ACHN (cell line): ENCODE data around the gene SERPINE1.
A peak's percentile ranks its signal among the peaks of the same experiment; 100 is the strongest.
"Not testable (repeated sequence)": the region's sequence is repeated elsewhere in the genome, so short reads cannot be mapped to it uniquely, and the experiment has no call there.

Experiments used
- DNase-seq: peaks from one replicate; pipeline ENCODE4 v3.0.0-alpha.2; 2015
- in situ Hi-C: cut with HindIII; loops from 2 replicates; pipeline ENCODE4 v1.10.0; 2017; ENCODE audit warnings: low sequenced_read_pairs, low pct_ligation_motif_present, low pct_unique_long_range_greater_than_20kb

Gene SERPINE1

DNA sequence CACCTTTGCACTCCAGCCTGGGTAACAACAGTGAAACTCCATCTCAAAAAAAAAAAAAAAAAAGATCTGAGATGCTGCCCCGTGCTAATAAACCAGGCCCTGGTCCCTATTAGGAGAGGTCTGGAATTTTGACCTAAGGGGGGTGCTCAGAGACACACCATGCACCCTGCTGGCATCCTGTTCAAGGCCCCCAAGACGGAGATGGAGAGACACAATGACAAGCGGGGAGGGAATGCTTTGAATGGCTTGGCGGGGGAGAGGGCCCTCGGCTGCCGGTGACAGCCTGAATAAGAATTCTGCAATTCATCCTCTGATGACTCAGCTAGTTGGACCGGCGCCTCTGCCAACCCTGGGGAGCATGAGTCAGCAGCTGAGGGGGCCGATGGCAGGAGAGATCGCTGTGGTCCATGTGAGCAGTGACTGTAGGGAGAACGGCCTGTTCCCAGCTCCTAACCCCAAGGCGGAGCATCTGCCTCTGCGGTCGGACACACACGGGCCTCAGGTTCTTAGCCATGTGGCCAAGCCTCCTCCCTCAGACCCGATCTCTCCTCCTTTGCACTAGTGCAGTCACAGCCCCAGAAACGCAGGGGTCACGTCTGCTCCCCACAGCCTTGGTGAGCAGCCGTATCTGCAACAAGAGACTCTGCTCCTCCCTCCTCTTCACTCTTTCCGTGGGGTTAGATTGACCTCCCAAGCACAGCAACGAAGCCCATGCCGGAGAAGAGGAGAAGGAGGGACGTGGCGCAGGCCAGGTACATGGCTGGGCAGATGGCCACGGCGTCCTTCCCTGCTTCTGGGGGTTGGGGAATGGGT lies 26.7 kb upstream of the SERPINE1 start:
- peak; percentile 100 for DNase-seq
- in situ Hi-C loops, result no loop called here

DNA sequence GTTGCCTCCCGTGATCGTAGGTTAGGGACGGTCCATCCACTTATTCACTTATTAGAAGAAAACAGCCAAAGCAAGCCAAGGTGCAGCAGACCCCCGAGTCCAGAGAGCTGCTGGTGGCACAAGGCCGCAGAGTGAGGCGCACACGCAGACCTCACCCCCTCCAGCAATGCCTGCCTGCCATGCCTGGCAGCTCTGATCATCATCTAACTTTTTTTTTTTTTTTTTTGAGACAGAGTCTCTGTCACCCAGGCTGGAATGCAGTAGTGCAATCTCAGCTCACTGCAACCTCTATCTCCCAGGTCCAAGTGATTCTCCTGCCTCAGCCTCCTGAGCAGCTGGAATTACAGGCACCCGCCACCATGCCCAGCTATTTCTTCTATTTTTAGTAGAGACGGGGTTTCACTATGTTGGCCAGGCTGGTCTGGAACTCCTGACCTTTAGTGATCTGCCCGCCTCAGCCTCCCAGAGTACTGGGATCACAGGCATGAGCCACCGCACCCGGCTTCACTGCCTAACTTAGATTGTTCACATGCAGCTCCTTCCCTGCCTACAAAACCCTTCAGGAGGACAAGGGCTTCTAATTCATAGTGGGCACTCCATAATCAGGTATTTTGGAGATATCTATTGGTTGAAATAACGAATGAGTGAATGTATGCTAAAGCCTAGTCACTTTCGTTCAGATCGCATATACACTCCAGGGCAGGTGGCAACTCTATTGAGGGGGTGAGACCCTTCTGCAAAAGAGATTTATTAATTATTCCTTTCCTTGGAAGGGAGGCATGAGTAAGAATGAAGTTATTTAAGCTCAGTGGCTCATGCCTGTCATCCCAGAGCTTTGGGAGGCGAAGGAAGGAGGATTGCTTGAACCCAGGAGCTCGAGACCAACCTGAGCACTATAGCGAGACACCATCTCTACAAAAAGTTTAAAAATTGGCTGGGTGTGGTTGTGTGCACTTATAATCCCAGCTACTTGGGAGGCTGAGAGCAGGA lies 25.8 kb upstream of the SERPINE1 start:
- in situ Hi-C loops, result no loop called here

DNA sequence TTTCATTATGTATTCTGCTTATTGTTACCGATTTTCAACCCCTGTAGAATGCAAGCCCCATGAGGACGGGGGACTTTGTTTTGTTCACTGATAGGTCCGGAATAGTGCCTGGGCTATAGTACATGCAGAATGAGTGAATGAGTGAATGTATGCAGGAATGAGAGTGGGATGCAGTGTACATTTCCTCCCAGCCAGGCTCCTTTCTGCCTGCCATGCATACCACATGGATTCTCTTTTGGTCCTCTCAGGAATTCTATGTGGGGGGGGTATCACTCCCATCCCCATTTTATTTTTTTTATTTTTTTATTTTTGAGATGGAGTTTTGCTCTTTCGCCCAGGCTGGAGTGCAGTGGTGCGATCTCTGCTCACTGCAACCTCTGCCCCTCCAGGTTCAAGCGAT lies 24.9 kb upstream of the SERPINE1 start:
- in situ Hi-C loops, result no loop called here
- DNase-seq, result no peak

More for the DNA sequence above, 25.8 kb upstream of the SERPINE1 start:
- peak; percentile 44 for DNase-seq

DNA sequence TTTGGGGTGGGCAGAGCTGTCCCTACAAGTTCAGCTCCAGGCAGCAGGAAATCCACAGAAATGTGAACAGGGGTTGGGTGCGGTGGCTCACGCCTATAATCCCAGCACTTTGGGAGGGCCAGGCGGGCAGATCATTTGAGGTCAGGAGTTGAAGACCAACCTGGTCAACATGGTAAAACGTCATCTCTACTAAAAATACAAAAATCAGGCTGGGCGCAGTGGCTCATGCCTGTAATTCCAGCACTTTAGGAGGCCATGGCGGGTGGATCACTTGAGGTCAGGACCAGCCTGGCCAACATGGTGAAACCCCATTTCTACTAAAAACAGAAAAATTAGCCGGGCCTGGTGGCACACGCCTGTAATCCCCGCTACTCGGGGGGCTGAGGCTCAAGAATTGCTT lies 23.2 kb upstream of the SERPINE1 start:
- in situ Hi-C loops, DNase-seq: not testable (repeated sequence)

DNA sequence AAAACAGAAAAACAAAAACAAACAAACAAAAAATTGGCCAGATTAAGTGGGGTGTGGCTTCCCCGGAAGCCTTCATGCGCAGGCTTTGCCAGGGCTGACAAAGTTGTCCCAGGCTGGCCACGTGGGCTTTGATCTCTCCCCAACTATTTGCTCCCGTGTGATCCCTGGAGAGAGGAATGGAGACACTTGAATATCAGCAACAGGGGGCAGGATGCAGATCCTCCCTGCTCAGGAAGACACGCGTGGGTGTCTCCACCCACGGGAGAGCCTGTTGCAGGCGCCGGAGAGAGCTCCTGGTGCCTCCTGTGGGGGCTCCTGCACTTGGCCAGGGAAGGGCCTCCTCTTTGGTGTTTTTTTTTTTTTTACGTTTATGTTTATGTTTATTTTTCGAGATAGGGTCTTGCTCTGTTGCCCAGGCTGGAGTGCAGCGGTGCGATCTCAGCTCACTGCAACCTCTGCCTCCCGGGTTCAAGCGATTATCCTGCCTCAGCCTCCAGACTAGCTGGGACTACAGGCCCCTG lies 22.7 kb upstream of the SERPINE1 start:
- no peak for DNase-seq
- in situ Hi-C loops, result no loop called here

DNA sequence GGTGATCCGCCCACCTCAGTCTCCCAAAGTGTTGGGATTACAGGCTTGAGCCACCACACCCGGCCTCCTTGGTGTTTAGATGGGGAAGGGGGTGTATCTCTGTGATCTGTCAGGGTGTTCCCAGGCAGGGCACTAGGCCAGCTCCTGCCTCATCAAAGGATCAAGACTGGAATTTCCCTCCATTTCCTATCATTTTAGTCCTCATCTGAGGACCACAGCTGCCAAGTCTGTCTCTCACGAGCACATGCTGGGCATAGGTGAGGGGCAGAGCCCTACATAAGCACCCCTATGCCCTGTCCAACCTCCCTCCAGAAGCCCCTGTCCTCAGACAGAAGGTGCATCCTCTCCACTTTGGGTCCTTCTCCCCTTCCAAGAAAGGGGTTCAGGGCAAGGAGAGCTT lies 22.1 kb upstream of the SERPINE1 start:
- DNase-seq, result no peak
- in situ Hi-C loops, result no loop called here

DNA sequence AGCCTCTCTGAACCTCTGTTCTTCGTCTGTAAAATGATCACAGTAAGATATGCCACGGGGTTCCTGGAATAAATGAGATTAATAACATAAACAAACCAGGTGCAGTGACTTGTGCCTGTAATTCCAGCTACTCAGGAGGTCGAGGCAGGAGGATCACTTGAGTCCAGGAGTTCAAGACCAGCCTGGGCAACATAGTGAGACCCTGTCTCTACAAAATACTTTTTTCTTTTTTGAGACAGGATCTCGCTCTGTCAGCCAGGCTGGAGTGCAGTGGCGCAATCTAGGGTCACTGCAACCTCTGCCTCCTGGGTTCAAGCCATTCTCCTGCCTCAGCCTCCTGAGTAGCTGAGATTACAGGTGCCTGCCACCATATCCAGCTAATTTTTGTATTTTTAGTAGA lies 21.7 kb upstream of the SERPINE1 start:
- DNase-seq, in situ Hi-C loops: not testable (repeated sequence)

DNA sequence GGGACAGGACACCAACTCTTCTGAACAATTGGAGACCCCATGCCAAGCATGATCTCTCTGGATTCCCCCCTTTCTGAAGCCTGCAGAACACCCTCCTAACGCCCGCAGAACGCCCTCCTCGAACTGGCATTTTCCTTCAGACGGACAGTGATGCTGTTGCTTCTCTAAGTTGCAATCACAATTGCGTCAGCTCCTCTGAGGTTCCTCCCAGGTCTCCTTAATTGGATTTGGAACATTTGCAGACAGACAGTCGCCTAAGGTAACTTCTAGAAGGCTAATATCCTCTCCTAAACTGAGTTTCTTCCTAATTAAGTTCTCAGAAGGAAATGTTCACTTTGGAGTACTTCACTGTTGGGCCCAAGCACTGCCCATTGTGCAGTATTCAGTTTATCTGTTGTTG lies 20.5 kb upstream of the SERPINE1 start:
- no peak for DNase-seq
- in situ Hi-C loops, result no loop called here

DNA sequence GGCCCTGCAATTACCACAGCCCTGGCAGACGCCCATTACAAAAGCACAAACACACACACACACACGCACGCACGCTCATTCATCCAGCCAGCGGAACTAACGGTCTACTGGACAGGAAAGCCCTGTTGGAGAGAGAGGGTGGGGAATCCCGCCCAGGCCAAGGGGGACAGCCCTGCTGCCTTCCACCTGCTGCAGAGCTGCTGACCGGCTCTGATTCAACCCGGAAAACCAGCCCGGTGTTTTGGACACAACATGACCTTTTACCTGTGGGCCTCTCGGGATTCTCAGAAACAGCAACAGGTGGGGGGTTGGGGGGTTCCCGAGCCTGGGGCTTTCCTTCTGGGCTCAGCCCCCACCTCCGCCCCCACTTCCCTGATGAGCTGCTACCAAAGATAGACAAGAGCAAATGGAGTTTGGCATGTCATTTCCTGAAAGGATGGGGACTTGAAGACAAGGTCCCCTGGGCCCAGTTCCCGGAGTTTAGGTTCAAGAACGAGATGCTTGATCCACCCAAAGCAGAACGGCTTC lies 18.5 kb upstream of the SERPINE1 start:
- in situ Hi-C loops, result no loop called here
- peak; percentile 61 for DNase-seq

DNA sequence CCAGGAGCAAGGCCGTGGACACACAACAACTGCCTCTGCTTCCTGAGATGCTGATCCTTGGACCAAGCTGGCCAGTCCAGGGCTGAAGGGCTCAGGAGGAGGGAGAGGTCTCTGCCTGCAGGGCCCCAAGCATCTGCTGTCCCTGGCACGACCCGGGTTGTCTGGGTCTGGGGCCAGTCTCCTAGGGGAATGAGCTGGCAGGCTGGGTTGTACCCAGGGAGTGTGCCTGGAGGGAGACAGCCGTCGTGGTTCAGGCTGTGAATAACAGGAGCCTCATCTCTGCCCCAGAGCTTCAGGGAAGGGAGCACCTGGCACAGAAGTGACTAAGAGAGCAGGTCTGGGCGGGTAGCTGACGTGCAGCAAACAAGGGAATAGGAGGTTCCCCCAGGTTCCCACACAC lies 17.9 kb upstream of the SERPINE1 start:
- in situ Hi-C loops, result no loop called here
- DNase-seq, result no peak

DNA sequence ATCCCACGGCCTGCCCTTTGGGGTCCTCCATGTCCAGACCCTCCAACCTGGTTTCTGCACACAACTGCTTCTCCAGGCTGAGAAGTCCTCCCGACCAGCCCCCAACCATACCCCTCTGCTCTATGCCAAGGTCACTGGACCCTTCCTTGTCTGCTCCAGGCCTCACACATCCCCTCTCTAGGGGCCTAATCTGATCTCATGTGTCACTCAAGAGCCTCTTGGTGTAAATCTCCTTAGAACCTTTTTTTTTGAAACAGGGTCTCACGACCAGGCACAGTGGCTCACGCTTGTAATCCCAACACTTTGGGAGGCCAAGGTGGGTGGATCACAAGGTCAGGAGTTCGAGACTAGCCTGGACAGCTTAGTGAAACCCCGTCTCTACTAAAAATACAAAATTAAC lies 17.5 kb upstream of the SERPINE1 start:
- in situ Hi-C loops, result no loop called here
- DNase-seq, result no peak

DNA sequence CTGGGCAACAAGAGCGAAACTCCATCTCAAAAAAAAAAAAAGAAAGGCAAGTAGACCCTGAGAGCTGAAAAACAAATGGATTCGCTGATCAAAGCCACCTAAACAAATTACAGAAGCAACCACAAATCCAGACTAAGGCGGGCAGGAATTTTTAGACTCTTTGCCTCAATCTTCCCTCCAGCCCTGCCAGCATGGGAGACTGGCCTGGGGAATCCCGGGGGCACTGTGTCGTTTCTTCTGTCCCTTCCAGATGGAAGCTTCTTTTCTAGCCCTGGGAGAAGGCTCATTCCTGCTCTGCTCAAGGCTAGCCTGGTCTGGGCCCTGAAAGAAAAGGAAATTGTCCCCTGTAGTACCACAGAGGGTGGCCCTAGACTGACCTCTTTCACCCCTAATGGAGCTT lies 15.6 kb upstream of the SERPINE1 start:
- DNase-seq, result no peak
- in situ Hi-C loops, result no loop called here

DNA sequence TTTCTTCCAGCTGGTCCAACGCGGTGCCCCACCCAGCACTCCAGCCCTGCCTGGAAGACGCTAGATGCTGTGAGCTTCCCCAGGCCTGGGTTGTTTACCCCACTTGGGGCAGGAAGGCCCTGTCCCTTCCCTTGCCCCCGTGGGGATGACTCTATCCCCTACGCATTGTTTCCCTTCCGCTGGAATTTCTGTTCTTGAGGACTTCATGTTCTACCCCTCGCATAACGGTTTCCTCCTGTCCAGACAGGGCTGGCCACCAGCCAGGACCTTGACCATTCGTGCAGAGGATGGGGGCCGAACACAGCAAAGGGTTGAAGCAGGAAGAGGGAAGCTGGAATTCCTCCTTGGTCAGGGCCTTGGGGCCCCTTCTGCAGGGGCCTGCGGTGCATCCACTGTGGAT lies 14.7 kb upstream of the SERPINE1 start:
- no peak for DNase-seq
- in situ Hi-C loops, result no loop called here

DNA sequence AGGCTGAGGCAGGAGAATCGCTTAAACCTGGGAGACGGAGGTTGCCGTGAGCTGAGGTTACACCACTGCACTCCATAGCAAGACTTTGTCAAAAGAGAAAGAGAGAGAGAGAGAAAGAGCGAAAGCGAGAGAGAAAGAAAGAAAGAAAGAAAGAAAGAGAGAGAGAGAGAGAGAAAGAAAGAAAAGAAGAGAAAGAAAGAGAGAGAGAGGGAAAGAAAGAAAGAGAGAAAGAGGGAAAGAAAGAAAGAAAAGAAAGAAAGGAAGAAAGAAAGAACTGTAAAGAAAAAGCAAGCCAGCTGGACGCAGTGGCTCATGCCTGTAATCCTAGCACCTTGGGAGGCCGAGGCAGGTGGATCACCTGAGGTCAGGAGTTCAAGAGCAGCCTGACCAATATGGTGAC lies 13.8 kb upstream of the SERPINE1 start:
- in situ Hi-C loops, DNase-seq: not testable (repeated sequence)

DNA sequence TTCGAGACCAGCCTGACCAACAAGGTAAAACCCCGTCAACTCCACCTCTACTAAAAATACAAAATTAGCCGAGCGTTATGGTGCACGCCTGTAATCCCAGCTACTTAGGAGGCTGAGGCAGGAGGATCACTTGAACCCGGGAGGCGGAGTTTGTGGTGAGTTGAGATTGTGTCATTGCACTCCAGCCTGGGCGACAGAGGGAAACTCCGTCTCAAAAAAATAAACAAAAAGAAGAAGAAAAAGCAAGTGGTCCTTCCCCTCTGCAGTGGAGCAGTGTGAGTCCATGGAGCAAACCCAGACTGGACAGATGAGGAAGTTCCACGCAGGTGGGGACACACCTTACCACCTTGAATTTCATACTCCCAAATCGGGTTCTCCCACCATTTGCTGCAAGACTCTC lies 13.1 kb upstream of the SERPINE1 start:
- in situ Hi-C loops, result no loop called here
- no peak for DNase-seq

DNA sequence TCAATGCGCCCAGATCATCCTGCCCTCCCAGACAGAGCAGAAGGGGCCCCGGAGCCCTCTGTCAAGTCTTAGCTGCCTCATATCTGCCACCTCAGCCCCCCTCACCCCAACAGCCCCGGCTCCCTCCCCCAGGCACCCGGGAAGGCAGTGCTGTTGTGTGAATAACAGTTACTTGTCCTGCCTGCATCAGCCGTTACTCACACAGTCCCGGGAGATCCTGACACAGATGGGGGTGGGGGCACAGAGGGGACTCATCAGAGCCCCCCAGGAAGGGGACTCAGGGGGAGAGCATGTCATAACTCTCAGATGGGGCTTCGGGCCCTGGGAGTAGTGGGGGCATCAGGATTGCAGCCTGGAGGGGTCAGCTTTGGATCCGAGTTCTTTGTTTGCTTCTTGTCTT lies 12.4 kb upstream of the SERPINE1 start:
- no peak for DNase-seq
- in situ Hi-C loops, result no loop called here

DNA sequence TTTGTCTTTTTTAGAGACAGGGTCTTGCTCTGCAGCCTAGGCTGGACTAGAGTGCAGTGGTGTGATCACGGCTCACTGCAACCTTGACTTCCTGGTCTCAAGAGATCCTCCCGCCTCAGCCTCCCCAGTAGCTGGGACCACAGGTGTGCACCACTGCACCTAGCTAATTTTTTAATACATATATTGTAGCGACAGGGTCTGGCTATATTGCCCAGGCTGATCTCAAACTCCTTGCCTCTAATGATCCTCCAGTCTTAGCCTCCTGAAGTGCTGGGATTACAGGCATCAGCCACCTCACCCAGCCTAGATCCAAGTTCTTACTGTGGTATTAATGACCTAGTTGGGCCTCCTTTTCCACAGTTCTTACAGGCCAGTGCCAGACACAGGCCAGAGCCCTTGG lies 11.7 kb upstream of the SERPINE1 start:
- DNase-seq, result no peak
- in situ Hi-C loops, result no loop called here

DNA sequence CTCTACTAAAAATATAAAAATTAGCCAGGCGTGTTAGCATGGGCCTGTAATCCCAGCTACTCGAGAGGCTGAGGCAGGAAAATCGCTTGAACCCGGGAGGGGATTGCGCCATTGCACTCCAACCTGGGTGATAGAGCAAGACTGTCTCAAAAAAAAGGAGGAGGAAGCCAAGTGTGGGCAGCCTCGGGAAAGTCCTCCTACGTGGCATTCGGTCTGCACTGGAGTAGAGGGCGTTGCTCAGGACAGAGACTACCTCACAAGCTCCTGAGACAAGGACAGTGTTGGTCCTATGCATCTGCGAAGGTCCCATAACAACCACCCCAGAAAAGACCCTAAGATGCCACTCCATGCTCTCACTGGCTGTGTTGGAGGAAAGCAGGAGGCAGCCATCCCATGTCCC lies 10.0 kb upstream of the SERPINE1 start:
- peak; percentile 81 for DNase-seq
- in situ Hi-C loops, result no loop called here

DNA sequence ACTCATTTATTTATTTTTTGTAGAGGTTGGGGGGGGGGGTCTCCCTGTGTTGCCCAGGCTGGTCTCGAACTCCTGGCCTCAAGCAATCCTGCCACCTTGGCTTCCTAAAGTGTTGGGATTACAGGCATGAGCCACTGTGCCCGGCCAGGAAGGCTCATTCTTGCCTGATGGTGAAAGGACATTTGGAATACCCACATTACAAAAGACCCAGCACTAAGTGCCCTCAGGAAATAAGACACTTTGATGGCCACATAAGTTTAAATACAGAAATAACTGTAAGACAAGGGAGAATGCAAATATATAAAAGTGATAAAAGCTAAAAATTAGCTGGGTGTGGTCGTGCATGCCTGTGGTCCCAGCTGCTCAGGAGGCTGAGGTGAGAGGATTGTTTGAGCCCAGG lies 8.0 kb upstream of the SERPINE1 start:
- in situ Hi-C loops, result no loop called here
- DNase-seq, result no peak
